ENCODE data around the gene DGKB.

DNA sequence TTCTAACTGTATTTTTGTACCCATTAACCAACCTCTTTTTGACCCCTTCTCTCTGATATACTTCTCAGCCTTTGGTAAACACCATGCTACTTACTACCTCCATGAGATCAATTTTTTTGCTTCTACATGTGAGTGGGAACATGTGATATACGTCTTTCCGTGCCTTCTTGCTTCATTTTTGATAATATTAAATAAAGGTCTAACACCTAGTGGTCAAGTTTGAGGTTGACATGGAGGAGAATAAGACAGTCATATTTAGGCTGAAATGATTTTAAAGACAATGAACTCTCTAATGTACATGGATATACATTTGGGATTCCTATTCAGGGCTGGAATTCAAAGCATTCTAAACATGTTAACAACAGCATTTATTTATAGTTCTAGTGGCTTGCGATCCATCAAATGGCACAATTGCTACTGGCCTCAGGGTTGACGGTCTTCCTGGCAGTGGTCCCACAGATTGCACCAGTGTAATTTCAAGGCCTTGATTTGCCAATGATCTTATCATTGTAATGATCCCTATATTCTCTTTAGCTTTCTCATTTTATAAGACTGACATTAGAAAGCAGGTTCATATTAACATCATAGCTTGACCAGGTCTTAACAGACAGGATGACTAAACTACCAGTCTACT, 597.2 kb downstream of the DGKB start:
- TF ChIP-seq CTCF (IDR thresholded peaks at IDR 0.05) (peak in 1 of 5 experiments; percentile 11), POLR2A (IDR thresholded peaks at IDR 0.05) (no peak)
